Stimulated activated CD8-positive, alpha-beta memory T cell treated with anti-CD3 and anti-CD28 coated beads, Interleukin-7, amount 100 ng/mL, for 24 hours (primary cell): ENCODE results near the gene ZNF28.
"Not testable (repeated sequence)": the region's sequence is repeated elsewhere in the genome, so short reads cannot be mapped to it uniquely, and the experiment has no call there.

ENCODE experiments used
- DNase-seq: peaks from one replicate; pipeline ENCODE4 v3.0.0-alpha.2; 2020; ENCODE audit warnings: low read depth

Gene ZNF28

GRCh38 chr19:52778811-52779210, 42.6 kb downstream of the ZNF28 start:
- no peak for DNase-seq

DNA sequence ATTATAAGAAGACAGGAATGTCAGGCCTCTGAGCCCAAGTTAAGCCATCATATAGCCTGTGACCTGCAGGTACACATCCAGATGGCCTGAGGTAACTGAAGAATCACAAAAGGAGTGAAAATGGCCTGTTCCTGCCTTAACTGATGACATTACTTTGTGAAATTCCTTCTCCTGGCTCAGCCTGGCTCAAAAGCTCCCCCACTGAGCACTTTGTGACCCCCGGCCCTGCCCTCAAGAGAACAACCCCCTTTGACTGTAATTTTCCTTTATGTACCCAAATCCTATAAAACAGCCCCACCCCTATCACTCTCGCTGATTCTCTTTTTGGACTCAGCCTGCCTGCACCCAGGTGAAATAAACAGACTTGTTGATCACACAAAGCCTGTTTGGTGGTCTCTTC, 65.0 kb downstream of the ZNF28 start:
- DNase-seq, result not testable (repeated sequence)

- DNase-seq, result no peak
Observed at GRCh38 chr19:52749780-52750179, 71.7 kb downstream of the ZNF28 start.

DNA sequence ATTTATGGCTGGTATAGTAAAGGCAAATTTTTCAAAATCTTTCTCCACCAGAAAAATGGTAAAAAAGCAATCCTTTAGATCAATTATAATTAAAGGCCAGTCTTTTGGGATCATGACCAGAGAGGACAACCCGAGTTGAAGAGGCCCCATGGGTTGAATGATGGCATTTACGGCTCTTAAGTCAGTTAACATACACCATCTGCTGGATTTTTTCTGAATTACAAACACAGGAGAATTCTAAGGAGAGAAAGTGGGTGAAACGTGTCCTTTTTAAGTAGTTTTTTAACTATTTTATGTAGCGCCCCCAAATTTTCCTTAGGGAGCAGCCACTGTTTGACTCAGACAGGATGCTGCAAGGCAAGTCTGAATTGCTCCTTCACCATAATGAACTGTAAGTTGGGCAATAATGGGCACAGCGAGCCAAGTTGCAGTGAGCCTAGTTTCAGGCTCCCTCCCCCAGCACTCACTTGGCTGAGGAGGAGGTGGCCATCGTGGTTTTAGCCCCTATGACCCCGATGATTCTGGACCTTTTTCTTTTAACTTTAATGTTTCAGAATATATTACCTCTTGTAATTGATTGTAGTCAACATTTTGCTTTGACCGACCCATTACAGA, 73.0 kb downstream of the ZNF28 start:
- no peak for DNase-seq
